ENCODE results near the gene GREB1.

The GREB1 gene

DNA sequence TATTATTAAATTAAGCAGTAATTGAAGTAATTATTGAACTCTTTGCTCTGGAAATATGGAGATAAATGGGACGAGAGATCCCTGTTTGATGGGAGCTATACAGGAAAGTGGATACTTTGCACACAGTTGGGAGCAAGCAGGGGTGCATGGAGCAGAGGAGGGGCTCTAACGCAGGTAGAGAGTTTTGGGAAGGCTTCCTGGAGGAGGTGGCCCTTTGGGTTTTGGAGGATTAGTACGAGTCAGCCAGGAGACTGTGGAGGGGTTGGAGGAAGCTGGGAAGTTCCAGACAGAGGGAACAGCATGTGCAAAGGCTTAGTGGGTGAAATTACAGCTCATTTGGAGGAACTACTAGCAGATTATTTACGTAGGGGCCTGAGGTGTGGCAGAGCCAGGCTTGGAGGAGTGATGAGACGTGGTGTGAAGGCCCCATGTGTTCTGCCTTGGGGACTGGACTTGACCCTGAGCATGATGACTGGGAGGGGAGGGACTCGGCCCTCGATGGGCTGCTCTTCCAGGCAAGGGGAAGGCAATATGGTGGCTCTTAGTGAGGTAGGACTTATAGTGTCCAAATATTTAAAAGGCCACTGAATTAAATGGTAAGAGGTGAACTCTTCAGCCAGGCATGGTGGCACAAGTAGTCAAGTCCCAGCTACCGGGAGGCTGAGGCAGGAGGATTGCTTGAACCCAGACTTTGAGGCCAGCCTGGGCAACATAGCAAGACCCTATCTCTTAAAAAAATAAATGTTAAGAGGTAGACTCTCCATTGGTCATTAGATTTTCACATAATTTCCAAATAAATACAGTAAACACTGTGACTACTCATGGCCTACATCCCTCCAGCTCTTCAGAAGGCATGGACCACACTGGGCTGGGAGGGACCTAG, 30.2 kb downstream of the GREB1 start:
- no peak for DNase-seq

DNA sequence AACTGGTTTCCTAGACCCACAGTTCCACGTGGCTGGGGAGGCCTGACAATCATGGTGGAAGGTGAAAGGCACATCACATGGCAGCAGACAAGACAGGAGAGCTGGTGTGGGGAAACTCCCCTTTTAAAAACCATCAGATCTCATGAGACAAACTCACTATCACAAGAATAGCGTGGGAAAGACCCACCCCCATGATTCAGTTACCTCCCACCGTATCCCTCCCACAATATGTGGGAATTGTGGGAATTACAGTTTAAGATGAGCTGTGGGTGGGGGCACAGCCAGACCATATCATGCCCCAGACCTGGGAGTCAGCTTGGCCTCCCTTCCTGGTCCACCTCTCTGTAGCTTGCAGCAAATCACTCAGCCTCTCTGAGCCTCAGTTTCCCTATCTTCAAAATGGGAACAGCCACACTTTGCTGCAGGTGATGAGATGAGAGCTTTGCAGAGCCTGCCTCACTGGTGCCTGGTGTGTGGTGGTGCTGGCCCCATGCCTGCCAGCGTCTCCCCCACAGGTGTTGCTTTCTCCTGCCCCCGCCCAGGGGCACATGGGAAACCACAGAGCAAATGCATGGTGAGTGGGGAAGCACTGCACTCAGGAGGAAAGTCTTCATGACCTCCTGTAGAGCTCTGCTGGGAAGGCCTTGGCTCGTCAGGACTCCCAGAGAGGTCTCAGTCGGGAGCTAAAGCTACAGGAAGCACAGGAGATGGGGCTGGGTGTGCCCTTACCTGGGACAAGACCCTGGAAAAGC, 31.1 kb downstream of the GREB1 start:
- DNase-seq = no peak

DNA sequence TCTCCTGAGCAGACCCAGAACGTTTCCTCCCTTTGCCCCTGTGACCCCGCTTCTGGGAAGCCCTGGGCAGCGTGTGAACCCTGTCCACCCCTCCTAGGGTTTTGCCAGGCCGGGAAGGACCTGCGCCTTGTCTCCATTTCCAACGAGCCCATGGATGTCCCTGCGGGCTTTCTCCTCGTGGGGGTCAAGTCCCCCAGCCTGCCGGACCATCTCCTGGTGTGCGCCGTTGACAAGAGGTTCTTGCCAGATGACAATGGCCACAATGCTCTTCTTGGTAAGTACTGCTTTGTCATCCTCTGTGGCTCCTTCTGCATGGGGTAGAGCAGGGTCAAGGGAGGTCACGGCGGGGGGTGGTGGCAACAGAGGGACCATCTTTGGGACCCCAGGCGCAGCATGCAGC, 32.5 kb downstream of the GREB1 start:
- no peak for DNase-seq

DNA sequence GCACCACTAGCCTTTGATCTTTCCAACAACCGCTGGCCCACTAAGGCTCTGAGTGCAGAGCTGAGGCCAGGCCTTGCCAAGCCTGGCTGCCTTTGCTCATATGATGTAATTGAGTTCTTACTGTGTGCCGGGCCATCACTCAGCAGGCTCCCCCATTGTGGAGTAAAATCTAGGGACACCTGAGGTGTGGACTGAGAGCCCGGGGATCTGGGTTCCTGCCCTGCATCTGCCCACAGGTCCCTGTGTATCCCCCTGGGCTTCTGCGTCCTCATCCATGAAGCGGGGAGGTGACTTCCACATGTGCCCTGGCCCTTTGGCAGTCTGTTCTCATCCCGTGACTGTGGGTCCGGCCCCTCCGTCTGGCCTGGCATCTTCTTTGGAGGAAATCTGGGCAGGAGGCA, 33.8 kb downstream of the GREB1 start:
- no peak for DNase-seq

DNA sequence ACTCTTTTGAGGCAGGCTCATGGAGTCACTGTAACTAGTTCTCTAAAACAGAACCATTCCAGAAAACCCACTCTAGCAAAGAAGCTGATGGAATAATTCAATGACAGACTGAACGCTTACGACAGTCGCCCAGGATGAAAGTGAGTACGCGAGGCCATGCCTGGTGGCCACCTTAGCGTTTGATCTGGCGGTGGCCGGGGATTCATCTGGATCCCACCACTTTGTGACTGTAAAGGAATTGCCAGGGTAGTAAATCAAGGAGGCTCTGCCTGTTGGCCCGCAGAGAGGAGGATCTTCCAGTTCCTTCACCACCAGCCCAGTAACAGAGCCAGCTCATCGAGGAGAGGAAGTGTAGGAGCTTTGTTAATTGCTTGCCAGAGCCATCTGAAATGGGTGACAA, 34.6 kb downstream of the GREB1 start:
- DNase-seq = no peak

DNA sequence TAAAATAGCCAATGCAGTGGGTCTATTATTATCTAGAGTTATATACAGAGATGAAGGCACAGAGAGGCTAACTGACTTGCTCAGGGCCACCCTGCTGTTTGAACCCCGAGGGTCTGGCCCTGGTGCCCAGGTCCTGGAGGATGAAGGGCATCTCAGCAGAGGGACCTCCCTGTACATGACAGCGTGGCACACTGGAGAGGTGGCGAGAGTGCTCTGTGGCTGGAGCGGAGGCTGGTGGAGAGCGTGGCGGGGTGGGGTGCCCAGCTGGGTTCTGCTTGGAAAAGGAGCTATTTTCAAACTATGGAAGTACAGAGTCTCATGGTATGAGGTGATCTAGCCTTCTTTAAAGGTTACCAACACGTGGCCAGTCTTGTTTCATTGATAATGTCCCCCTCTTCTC, 35.8 kb downstream of the GREB1 start:
- no peak for DNase-seq

DNA sequence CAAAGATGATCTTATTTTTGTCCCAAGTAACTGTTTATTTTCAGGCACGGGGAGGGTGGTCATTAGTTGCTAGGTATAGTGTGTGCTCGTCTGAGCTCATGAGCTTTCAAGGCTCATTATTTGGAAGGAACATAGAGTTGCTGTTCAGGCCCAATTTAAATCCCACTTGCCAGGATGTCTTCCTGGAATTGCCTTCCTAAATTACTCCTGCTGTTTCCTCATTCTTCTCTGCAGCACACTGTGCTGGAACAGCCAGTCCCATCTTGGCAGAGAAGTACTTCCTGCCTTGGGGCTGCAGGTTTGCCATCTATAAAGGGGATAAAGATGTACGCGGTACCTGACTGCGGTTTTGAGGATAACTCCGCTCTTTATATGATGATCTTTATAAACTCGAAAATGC, 37.3 kb downstream of the GREB1 start:
- DNase-seq = no peak

DNA sequence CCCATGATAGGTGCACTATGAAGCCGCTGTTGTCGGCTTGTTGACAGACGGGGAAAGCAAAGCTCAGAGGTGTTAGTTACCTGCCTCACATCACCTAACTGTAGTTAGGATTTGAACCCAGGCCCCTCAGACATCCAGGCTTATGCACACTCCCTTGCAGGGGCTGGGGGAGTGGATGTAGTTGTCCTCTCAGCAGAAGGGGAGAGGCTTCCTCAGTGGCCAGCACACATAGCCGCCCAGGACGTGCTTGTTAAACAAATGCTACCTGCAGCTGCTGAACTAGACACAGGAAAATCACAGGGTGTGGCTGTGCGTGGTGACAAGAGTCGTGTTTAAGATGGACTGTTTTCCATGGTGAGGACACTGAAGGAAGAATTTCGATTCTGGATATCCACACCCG, 39.2 kb downstream of the GREB1 start:
- DNase-seq = no peak

DNA sequence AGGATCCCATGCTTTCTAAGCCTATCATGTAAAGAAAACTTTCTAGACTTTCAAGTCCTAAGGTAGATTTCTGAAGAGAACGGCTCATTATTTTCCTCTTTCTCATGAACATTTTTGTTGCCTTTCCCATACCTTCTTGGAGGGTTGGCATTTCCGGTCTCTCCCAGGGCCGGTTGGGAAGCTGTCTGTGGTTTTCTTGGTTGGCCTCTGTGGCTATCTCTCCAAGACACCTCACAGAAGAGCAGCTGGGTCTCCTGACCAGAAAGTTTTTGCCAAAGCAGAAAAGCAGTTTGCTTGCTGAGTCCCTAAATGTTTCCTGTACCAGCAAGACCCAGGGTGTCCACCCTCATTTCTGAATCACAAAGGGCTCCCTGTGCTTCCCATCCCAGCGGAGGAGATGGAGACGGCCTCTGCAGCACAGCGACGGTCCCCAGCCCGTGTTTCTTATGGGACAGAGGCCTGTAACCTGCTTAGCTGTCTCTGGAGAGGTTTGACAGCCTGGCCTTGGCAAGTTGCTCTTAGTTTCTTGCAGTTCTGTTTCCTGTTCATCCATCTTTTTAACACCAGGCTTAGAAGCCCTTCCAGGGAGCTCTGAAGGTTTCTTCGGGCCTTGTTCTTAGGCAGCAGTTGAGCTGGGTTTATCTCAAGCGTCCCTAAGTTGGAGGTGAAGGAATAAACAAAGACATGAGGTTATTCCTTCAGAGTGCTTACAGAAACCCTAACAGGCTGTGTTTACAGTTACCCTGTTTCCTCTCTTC, 39.8 kb downstream of the GREB1 start:
- DNase-seq = no peak

DNA sequence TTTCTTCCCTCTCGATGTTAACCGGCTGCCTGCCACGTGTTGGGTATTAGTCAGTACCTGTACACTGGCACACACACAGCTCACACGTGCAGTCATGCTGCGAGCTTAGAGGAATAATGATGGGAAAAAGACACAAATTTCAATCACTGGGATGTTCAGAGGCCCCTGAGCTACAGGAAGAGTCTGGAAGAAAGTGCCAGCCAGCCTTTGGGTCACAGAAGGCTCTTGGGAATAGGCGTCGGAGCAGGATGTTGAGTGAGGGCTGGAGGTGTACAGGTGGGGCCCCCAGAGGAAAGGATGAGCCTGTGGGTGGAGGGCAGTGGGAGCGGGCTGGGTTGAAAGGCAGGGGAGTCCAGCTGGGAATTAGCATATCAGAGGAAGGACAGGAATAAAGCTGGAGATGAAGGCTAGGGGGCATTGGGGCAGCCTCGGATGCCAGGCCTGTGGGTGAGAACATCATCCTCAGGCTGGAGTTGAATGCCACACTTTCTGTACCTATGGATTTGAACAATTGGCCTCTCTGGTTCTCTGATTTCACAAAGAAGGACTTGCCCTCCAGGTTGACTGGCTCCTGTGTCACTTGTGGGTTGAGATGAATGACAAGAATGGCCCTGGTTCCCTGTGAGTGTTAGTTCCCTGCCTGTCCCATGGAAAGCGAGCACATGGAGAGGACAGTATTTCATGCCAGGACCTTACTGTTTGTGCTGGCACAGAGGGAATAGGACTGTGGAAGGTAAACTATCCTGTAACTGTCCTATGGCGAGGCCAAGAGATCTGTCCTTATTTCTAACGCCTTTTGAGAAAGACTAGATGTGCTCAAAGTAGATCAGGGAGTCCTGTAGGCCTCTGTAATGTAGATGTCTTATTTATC, 40.6 kb downstream of the GREB1 start:
- DNase-seq = no peak

DNA sequence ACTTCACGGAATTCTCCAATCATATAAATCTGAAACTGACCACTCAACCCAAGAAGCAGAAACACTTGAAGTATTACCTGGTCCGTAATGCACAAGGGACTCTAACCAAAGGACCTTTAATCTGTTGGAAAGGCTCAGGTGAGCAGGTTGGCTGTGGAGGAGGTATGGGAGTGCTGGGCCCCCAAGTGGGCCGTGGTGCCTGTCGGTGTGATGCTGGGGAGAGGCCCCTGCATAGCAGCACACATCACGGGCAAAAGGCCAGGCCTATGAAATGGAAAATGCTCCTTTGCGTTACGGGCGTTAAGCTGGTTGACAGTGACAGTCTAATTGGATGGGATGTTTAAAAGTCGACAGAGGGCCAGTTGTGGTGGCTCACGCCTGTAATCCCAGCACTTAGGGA, 42.6 kb downstream of the GREB1 start:
- DNase-seq = no peak

DNA sequence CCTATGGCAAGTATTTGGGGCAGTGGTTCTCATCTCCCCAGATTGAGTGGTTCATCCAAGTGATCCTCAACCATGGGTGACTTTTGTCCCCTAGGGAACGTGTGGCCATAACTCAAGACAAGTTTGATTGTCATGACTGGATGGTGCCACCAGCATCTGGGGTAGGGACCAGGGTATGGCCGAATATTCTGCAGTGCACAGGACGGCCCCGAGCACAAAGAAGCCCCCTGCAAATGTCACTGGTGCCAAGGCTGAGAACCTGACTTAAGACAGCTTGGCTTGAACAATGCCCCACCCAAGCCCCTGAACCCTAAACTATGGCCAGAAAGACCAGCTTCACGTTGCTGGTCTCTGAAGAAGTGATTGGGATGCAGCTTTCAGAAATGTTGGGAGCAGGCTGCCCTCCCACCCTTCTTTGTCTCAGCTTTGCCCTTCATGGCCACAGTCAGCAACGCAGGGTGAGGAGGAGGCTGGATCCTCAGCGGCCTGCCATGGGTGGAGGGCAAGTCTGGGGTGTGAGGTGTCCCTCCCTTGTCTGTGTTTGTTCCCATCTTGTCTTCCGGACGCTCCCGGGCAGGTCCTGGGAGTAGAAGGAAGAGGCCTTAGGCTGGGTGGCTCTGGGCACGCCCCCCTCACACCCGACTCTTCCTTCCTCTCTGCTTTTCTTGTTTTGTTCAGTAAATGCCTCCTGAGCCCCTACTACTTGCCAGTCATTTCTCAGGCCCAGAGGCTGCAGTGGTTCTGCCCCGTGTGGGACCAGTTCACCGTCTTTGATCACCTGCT, 43.4 kb downstream of the GREB1 start:
- no peak for DNase-seq

DNA sequence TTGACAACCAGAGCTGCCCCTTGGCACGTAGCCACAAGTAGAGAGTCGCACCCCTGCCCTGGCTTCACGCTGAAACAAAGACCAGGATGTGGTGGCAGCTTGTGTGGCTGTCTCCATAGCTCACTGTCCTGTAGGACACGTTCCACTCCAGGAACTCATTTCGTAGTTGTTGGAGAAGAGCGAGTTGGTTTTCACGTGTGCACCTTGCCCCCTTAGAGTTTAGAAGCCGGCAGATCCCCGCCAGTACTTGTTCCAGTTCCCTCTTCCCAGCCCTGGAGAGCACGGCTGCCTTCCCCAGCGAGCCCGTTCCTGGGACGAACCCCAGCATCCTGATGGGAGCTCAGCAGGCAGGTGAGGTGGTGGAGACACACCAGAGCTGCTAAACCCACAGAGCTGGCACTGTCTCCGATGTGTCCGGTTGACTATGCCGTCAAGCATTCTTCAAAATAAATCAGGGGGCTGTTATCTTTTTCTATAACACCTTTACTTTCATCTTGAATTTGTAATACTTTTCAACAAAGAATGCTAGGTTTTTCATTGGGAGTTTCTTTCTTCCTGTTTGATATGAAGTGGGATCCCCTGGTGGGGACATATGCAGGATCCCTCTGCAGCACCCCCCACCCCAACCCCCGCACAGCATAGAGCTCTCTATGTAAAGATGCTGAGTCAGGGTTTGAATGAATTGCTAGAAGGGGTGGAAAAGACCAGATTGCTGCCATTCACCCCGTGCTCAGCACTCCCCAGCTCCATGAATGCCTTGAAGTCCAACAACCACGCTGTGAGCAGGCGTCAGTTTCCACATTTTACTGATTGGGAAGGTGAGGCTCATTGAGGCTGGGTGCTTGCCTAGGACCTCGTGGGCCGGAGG, 44.5 kb downstream of the GREB1 start:
- DNase-seq = no peak

DNA sequence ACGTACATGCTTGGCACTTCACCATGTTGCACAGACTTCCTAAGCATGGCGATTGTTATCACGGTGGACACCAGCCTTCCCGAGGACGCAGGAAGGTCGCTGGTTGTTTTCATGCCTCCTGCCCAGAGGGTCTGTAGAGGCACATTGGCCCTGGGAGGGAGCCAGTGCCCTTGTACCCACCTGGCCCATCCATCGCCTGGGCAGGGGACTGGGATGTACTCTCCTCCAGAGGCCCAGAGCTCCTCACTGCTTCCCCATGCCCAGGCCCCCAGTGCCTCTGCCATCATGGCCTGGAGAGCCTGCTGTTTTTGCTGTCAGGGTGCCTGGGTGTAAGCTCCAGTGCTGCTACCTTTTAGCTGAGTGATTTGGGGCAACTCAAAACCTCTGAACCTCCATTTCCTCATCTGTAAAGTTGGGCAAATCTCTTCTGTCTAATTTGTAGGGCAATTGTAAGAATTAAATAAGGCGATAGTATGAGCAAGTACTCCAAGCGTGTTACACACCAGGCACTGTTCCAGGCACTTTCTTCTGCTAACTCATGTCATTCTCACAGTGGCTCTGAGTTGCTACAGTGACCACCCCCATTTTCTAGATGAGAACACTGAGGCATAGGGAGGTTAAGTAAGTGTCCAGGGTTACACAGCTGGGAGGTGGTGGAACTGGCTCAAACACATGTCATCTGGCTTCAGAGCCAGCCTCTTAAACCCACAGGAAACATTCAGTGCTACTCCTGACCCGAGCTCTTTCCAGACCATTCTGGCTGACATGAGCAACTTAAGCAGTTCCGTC, 45.3 kb downstream of the GREB1 start:
- no peak for DNase-seq

DNA sequence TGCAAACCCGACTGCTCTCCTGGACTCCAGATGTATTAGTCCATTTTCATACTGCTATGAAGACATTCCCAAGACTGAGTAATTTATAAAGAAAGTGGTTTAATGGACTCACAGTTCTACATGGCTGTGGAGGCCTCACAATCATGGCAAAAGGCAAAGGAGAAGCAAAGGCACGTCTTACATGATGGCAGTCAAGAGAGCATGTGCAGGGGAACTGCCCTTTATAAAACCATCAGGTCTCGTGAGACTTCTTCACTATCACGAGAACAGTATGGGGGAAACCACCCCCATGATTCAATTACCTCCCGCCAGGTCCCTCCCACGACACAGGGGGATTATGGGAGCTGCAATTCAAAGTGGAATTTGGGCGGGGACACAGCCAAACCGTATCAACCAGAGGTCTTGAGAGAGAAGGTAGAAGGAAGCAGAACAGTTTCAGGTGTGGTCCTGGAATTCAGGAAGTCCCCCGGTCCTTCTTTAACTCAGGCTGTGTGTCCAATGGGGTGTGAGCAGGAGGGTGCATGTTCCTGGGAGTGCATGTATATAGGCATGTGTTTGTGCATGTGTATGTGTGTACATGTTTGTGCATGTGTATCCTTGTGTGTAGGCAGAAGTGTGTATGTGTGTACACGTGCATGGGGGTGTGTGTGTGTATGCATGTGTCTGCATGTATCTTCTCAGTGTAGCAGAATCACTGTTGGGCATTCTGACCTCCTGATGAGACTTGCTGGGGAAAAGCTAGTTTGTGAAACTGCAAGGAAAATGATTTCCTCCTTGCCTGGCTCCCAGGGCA, 46.2 kb downstream of the GREB1 start:
- DNase-seq = no peak

DNA sequence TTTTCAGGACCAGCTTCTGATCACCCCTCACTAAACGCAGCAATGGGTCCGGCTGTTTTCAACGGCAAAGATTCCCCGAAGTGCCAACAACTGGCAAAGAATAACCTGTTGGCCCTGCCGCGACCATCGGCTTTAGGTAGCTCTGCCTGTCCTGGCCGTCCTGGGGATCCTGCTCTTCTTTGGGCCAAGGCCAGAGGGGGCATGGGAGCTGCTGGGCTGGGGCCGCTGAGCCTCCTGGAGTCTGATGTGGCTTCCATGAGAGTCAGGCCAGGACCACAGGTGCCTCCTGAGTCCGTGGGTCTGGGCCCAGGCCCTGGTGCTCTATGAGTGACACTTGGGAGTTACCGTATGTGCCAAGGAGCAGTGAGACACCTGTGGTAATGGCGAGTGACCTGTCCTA, 46.9 kb downstream of the GREB1 start:
- no peak for DNase-seq

DNA sequence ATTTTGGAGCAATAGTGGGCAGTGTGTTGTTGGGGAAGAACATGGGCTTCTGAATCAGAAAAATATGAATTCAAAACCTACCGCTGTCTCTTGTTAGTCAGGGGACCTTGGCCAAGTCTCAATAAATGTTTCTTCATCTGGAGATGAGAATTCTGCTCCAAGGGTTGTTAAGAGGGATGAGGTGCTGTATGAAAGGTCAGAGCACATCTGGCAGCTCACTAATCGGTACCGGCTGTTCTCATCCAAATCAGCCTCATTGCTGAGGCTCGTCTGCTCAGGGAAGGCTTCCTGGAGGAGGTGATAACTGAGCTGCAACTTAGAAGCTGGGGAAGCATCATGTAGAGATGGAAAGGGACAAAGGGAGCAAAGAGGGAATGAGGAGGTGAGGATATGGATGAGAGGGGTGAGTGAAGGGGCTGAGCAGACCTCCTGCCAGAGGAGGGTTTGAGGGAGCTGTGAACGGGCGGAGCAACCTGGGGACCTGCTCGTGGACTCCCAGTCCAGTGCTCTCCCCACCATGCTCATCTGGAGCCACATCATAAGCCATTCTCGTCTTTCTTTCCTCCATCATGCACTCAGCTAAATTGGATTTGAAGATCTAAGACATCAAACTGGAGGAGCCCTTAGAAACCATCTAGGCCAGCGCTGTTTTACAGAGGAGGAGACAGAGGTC, 47.4 kb downstream of the GREB1 start:
- no peak for DNase-seq
